Measurements from ENCODE around the gene ATP9B. TPM values are rescaled to one million over a fixed set of nuclear protein-coding genes. Genes with fewer than 3 reads are reported as not detected.

ATP9B gene
- total RNA-seq, 1 donor from 2014 or later = 34.1 TPM

- Mint-ChIP-seq H3K4me1 (ENCODE audit: unreplicated experiment) (no peaks in the 10 kb centered on the region), H3K27ac (no peak overlapping the region), H3K36me3 (peaks cover 33% of the 10 kb centered on the region), H3K4me3 (no peak overlapping the region), H3K27me3 (no peaks in the 10 kb centered on the region), H3K9me3 (no peaks in the 10 kb centered on the region)
- no peak for TF ChIP-seq CTCF (conservative IDR thresholded peaks at IDR 0.05)
- no peak for DNase-seq (ENCODE audit: extremely low spot score, unreplicated experiment)
Measured at GRCh38 chr18:79129120-79129519, 59.9 kb downstream of the ATP9B start.

DNA sequence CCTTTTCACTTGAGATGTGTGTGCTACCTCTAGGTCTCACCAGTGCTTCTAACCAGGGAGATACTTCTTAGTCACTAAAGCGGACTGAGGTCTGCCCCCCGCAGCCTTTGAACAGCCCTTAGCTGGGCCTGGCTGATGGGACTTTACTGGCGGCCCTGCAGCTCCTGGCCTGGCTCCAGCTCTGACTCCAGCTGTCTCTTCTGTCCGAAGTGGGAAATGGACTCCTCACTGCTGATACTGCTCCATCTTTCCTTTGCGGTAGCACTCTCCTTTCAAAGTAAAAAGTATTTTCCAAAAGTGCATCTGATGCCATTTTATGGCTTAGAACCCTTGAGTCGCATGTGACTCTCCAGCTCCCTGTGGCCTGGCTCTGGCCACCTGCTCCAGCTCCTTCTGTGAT lies 64.5 kb downstream of the ATP9B start:
- no peaks in the 10 kb centered on the region for H3K27me3 Mint-ChIP-seq
- no peaks in the 10 kb centered on the region for H3K9me3 Mint-ChIP-seq
- H3K4me3 Mint-ChIP-seq = no peak overlapping the region
- no peak overlapping the region for H3K27ac Mint-ChIP-seq
- TF ChIP-seq CTCF (conservative IDR thresholded peaks at IDR 0.05) = no peak
- no peak for DNase-seq (ENCODE audit: extremely low spot score, unreplicated experiment)
- H3K36me3 Mint-ChIP-seq = peaks cover 26% of the 10 kb centered on the region
- H3K4me1 Mint-ChIP-seq (ENCODE audit: unreplicated experiment) = no peaks in the 10 kb centered on the region

DNA sequence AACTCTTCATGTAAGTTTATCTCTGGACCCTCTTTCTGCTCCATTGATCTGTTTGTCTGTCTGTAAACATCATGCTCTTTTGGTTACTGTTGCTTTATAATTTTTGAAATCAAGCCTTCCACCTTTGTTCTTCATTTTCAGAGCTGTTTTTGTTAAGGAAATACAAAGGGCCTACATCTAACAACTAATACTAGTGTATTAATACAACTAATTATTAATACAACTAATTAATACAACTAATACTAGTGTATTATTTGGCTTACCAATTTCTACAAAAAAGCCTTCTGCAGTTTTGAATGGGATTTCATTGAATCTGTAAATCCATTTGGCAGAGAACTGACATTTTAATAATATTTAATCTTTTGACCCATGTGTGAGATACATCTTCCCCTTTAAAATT lies 66.7 kb downstream of the ATP9B start:
- Mint-ChIP-seq H3K36me3 (peaks cover 13% of the 10 kb centered on the region), H3K27ac (no peak overlapping the region), H3K27me3 (no peaks in the 10 kb centered on the region), H3K9me3 (no peaks in the 10 kb centered on the region), H3K4me3 (no peak overlapping the region), H3K4me1 (ENCODE audit: unreplicated experiment) (no peaks in the 10 kb centered on the region)
- TF ChIP-seq CTCF (conservative IDR thresholded peaks at IDR 0.05) = no peak
- DNase-seq (ENCODE audit: extremely low spot score, unreplicated experiment) = no peak

- DNase-seq (ENCODE audit: extremely low spot score, unreplicated experiment) = no peak
- no peak for TF ChIP-seq CTCF (conservative IDR thresholded peaks at IDR 0.05)
- Mint-ChIP-seq H3K9me3 (no peaks in the 10 kb centered on the region), H3K4me3 (no peak overlapping the region), H3K27me3 (no peaks in the 10 kb centered on the region), H3K27ac (no peak overlapping the region), H3K36me3 (peaks cover 13% of the 10 kb centered on the region), H3K4me1 (ENCODE audit: unreplicated experiment) (no peaks in the 10 kb centered on the region)
Measured at GRCh38 chr18:79136742-79137141, 67.5 kb downstream of the ATP9B start.

DNA sequence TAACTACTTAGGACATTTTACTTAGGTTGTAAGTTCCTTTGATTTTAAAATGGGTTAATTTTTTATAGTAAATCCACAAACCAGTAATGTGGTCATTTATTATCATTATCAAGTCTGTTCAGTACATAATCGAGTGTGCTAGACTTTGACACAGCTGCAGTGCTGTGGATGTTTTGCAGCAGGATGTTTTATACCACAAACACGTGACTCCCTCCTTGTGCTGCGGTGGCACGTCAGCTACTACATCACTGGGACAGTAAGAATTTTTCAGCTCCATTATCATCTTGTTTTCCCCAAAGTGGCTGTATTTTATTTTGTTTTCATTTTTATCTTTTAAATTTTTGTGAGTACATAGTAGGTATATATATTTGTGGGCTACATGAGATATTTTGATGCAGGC lies 70.0 kb downstream of the ATP9B start:
- no peak for DNase-seq (ENCODE audit: extremely low spot score, unreplicated experiment)
- TF ChIP-seq CTCF (conservative IDR thresholded peaks at IDR 0.05) = no peak
- H3K9me3 Mint-ChIP-seq = no peaks in the 10 kb centered on the region
- H3K27me3 Mint-ChIP-seq = no peaks in the 10 kb centered on the region
- no peak overlapping the region for H3K4me3 Mint-ChIP-seq
- peaks cover 20% of the 10 kb centered on the region for H3K36me3 Mint-ChIP-seq
- no peaks in the 10 kb centered on the region for H3K4me1 Mint-ChIP-seq (ENCODE audit: unreplicated experiment)
- H3K27ac Mint-ChIP-seq = no peak overlapping the region

DNA sequence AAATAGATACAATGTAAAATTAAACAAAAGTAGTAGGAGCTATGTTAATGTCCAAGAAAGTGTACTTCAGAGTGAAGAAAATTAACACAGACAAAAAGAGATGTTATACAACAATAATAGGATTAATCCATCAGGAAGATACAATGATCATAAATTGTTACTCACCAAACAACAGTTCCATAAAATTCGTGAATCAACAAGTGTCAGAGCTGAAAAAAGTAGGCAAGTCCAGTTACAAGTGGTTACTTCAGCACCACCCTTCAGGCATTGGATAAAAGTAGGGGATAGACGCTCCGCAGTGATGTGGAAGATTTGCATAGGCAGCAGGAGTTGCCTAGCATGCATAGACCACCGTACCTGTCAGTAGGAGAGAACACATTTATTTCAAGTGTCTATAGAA lies 77.8 kb downstream of the ATP9B start:
- Mint-ChIP-seq H3K4me3 (no peak overlapping the region), H3K4me1 (ENCODE audit: unreplicated experiment) (no peaks in the 10 kb centered on the region), H3K27ac (no peak overlapping the region), H3K36me3 (peaks cover 35% of the 10 kb centered on the region), H3K9me3 (no peaks in the 10 kb centered on the region), H3K27me3 (no peaks in the 10 kb centered on the region)
- TF ChIP-seq CTCF (conservative IDR thresholded peaks at IDR 0.05) = no peak
- DNase-seq (ENCODE audit: extremely low spot score, unreplicated experiment) = no peak
